GM12865 (cell line): ENCODE results near the gene RTN4.

Experiments used
- DNase-seq: peaks from one replicate; pipeline ENCODE4 v3.0.0; 2010; ENCODE audit warnings: low read depth
- H3K4me3 ChIP-seq: 2 replicates; pipeline ENCODE4 v1.5.1; 2011; ENCODE audit warnings: mild to moderate bottlenecking, low read depth, low read length, control low read depth
- CTCF ChIP-seq: IDR thresholded peaks from 2 replicates; pipeline ENCODE4 v1.5.1; 2011; ENCODE audit warnings: low read length, control low read depth, low read depth, inconsistent platforms; ENCODE audit not compliant: insufficient read depth; ENCODE audit errors: missing control alignments

The RTN4 gene

DNA sequence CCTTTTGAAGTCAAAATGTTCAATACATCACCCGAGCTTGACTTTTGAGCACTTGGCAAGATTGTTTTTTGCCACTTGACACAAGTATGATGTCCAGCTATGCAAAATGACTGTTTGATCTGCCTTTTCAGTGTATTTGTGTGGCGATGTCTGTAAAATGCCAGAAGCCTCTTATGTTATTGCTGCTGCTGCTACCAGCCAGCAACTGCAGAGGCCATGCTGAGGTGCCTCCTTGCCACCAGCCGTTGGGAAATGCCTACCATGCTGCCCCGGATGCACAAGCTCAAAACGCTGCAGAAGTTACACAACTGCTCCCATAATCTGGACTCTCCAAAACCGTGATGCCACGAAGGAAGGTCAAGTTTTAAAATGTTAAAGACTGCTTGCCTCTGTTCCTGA, 80.3 kb downstream of the RTN4 start:
- no peak overlapping the region for H3K4me3 ChIP-seq
- DNase-seq, result no peak
- no peak for TF ChIP-seq CTCF

GRCh38 chr2:54969295-54969939, 80.8 kb downstream of the RTN4 start:
- no peak for TF ChIP-seq CTCF
- no peak overlapping the region for H3K4me3 ChIP-seq
- no peak for DNase-seq

DNA sequence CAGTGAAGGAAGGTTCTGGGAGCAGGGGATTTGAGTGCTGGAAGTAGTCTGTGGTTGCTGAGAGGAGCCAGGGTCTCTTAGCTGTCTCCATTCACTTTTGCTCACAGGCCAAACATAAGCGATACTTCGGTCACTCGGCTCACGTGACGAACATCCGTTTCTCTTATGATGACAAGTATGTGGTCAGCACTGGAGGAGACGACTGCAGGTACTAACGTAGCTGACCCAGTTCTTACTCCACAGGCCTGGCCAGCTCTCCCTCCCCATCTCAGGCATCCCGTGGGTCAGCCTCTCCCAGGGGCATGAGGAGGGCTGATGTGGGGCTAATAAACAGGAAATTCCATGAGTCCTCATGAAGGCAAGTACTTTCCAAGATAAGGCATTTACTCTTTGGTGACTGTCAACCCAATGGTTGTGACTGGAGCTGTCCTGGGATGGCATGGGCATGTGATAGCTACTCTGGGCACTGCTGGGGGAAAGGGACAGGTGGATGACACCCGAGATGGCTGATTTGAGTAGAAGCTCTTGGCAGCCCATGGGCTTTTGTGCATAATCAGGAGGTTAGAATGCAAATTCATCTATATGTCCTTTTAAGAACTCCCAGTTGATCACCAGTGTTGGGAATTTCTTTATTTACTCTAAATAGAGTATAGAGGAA, 81.6 kb downstream of the RTN4 start:
- no peak for DNase-seq
- no peak for TF ChIP-seq CTCF

DNA sequence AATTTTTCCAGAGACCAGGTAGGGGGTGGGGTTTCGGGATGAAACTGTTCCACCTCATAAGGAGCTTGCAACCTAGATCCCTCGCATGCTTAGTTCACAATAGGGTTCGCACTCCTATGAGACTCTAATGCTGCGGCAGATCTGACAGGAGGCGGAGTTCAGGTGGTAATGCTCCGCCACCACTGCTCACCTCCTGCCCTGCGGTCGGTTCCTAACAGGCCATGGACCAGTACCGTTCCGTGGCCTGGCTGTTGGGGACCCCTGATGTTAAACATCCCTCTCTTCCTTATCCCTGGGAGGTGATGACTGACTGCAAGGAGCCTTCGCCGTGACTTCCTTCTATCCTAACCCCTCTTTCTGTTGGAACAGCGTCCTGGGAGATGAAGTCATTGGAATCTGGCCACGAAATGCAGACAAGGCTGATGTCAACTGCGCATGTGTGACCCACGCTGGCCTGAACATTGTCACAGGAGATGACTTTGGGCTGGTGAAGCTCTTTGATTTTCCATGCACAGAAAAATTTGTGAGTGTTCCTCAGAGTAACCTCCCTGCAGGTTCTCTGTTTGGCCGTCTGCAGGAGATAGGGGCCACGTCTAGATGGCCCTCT, 82.4 kb downstream of the RTN4 start:
- no peak for TF ChIP-seq CTCF
- DNase-seq, result no peak
- H3K4me3 ChIP-seq, result no peak overlapping the region

More for the DNA sequence above, 81.6 kb downstream of the RTN4 start:
- no peak overlapping the region for H3K4me3 ChIP-seq

GRCh38 chr2:54967269-54967668, 83.0 kb downstream of the RTN4 start:
- no peak for TF ChIP-seq CTCF
- no peak for DNase-seq
- H3K4me3 ChIP-seq, result no peak overlapping the region

GRCh38 chr2:54966837-54967236, 83.4 kb downstream of the RTN4 start:
- TF ChIP-seq CTCF, result no peak
- no peak for DNase-seq
- no peak overlapping the region for H3K4me3 ChIP-seq
